NAMALWA (cell line): ENCODE data around the gene CD70.
"Not testable (repeated sequence)": the region's sequence is repeated elsewhere in the genome, so short reads cannot be mapped to it uniquely, and the experiment has no call there.

Source experiments
- DNase-seq: peaks from one replicate; pipeline ENCODE4 v3.0.0-alpha.2; 2015; ENCODE audit warnings: low spot score

Gene CD70, protein sequence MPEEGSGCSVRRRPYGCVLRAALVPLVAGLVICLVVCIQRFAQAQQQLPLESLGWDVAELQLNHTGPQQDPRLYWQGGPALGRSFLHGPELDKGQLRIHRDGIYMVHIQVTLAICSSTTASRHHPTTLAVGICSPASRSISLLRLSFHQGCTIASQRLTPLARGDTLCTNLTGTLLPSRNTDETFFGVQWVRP

DNA sequence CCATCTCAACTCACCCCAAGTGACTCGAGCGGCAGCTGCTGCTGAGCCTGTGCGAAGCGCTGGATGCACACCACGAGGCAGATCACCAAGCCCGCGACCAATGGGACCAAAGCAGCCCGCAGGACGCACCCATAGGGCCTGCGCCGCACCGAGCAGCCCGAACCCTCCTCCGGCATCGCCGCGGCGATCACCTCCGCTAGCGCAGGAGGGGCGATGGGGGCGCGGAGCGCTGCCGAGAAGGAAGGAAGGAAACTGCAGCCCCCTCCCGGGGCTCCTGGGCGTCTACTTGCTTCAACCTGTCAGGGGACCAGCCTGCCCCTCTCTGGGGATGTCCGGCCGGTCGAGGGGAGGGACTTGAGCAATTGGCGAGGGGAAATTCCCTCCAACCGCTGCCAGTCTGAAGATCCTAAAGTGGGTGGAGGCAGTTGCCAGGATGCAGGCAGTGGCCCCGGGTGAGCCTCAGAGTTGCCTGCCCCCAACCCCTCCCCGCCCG is at the start of gene CD70:
Gene CD70, minus strand, starts transcription at position 324 of the 493 bp plus-strand sequence. Its CDS starts 148 bp downstream, at position 176.
- peak; percentile 89 for DNase-seq

DNA sequence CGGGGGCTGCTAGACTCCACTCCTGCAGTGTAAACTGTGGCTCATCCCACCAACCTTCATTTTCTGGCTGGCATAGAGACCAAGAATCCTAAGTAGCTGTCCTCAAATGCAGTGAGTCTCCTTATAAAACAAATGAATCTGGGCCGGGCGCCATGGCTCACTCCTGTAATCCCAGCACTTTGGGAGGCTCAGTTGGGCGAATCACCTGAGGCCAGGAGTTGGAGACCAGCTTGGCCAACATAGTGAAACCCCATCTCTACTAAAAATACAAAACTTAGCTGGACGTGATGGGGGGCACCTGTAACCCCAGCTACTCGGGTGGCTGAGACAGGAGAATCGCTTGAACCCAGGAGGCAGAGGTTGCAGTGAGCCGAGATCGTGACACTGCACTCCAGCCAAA is 49.4 kb upstream of the CD70 start:
- not testable (repeated sequence) for DNase-seq

DNA sequence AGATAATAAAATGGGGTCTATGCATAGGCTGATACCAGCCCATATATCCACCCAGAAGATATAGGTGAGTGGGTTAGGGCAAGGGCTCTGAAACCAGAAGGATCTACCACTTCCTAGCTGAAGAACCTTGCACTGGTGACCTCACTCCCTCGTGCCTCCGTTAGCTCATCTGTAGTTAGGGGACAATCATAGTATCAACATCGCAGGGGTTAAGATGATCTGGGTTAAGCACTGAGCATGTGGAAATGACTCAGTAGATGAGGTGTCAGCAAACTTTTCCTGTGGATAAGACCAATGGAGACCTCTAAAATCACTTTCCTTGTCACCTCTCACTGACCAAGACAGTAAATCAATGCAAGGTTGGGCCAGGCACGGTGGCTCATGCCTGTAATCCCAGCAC is 48.5 kb upstream of the CD70 start:
- no peak for DNase-seq

DNA sequence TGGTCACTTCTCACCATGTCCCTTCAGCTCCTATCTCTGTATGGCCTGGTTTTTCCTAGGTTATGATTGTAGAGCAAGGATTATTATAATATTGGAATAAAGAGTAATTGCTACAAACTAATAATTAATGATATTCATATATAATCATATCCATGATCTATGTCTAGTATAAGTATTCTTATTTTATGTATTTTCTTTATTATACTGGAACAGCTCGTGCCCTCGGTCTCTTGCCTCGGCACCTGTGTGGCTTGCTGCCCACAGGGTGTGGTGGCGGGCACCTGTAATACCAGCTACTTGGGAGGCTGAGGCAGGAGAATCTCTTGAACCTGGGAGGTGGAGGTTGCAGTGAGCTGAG is 42.5 kb upstream of the CD70 start:
- not testable (repeated sequence) for DNase-seq

DNA sequence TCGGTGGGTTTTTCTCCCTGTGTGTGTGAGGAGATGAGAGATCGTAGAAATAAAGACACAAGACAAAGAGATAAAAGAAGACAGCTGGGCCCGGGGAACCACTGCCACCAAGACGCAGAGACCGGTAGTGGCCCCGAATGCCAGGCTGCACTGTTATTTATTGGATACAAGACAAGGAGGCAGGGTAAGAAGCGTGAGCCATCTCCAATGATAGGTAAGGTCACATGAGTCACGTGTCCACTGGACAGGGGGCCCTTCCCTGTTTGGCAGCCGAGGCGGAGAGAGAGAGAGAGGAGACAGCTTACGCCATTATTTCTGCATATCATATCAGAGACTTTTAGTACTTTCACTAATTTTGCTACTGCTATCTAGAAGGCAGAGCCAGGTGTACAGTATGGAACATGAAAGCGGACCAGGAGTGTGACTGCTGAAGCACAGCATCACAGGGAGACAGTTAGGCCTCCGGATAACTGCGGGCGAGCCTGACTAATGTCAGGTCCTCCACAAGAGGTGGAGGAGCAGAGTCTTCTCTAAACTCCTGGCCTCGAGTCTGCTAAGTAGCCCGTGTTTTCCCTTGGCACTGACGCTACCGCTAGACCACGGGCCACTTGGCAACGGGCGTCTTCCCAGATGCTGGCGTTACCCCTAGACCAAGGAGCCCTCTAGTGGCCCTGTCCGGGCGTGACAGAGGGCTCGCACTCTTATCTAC is 42.0 kb upstream of the CD70 start:
- DNase-seq: peak; percentile 77

DNA sequence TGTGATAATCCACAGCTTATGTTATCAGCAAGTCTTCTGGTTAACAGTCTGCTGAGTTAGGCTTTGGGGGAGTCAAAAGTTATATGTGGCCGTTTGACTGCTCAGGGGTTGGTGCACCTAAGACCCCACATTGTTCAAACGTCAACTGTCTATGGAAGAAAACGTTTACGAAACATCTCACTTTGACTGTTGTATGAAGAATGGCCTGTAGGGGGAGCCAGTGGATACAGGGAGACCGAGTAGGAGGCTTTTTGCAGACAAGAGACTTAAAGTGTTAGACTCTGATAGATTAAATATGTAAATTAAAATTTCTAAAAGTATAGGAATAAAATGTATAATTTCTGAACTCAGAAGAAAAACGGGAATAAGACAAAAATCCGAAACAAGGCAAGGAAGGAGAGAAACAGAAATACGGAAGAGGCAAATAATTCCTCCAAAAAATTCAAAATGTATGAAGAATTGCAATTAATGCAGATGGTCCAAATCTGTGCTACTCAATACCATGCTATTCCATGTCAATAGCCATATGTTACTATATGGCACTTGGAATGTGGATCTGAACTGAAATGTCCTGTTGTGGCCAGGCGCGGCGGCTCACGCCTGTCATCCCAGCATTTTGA is 41.2 kb upstream of the CD70 start:
- peak; percentile 93 for DNase-seq

DNA sequence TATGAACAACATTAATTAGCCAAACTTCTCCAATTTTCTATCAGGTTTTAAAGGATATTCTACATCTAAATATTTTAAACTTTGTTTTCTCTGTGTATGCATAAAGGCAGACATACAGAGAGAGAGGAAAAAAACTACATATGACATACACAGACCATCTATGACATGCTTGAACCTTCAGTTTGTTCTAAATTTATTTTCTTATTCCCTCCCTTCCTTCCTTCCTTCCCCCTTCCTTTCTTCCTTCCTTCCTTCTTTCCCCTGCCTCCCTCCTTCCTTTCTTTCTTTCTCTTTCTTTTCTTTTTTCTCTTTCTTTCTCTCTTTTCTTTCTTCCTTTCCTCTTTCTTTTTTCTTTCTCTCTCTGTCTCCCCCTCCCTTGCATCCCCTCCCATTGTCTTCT is 35.8 kb upstream of the CD70 start:
- DNase-seq: no peak

DNA sequence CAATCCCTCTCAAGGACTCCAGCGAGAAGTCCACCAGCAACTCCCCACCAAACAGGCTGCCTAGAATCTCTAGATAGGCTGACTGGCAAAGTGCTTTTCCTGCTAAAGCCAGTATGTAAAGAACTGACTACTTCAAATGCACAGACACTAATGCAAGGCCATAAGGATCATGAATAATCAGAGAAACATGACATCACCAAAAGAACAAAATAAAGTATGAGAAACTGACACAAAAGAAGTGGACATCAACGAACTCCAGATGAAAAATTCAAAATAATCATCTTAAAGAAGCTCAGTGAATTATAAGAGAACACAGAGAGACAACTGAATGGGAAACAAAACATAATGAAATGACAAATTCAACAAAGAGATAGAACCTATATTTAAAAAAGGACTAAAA is 26.4 kb upstream of the CD70 start:
- no peak for DNase-seq

DNA sequence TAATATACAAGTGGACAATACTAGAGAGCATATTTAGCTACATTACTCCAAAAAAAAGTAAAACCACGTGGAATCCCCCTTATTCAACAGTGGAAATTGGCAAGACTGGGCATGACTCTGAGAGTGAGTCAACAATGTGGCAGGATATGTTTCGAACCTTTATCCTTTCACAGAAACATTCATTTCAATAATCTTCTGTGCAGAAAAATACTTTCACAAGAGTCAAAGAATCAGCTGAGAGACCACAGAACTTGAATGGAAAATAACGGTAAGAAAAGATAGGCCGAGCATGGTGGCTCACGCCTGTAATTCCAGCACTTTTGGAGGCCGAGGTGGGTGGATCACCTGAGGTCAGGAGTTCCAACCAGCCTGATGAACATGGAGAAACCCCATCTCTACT is 25.1 kb upstream of the CD70 start:
- DNase-seq: no peak

DNA sequence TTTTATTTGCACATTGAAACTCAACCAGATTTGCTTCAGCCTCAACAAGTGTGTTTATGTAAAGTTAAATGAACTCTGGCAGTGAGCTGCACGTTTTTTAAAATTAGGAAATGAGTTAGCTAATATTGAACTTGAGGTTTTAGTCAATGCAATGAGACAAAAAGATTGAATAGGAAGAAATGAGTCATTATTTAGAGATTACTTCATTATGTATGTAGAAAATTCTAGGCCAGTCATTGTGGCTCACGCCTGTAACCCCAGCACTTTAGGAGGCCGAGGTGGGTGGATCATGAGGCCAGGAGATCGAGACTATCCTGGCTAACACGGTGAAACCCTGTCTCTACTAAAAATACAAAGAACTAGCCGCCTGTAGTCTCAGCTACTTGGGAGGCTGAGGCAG is 22.8 kb upstream of the CD70 start:
- no peak for DNase-seq

DNA sequence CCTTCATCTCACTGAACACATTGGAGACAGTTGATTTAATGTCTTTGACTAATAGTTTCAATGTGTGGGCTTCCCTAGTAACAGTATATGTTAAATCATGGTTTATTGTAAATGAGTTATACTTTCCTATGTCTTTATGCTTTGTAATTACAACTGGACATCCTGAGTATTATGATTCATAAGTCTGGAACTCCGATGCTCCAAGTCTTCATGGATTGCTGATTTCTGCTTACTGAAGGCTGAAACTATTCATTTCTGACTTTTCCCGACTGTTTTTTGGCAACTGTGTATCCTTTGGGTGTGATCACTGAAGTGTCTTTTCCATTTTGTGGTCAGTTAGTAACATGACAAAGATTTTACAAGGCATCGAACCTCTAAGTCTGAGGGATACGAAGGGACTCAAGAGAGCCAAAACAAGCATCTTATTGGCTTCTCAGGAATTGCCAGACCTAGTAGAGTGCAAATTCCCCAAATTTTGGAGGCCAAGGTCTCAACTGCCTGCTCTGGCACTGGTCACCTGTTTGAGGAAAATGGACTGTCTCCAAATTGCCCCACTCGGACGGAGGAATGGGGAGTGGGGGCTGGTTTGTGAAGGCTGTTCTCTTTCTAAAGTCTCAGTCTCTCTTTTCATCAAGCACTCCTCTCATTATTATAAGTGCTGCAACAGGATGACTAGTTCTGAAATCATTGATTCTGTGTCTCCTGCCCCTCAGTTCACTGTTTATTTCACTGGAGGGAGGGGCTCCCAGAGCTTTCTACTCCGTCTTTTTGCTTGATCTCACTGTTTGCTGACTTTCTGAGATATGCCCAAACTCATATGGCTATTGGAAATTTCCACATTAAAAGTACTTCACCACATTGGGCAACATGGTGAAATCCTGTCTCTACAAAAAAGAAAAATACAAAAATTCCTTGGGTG is 20.2 kb upstream of the CD70 start:
- DNase-seq: no peak

DNA sequence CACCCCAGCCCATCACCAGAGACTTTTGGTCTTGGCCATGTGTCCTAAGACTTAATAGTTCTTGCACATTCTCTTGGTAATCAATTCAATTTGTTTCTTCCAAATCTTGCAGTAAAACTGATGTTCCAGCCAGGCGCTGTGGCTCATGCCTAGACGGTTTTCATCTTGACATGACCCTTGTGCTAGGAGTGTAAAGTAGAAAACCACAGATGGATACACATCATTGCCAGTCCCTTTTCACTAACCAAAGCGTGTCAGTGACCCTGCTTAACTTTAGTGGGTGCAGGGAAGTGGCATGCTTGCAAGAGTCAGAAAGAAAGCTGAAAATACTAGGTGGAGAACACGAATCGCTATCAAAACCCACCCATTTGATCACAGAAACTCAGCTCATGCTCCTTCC is 18.0 kb upstream of the CD70 start:
- DNase-seq: no peak

DNA sequence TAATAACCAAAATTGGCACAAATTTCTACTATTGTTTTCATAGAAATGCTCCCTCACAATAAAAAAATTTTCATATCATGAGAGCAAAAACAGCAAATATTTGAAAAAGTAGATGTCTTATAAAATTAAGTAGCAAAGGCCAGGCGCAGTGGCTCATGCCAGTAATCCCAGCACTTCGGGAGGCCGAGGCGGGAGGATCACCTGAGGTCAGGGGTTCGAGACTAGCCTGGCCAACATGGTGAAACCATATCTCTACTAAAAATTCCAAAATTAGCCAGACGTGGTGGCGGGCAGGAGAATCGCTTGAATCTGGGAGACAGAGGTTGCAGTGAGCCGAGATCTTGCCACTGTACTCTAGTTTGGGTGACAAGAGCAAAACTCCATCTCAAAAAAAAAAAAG is 17.2 kb upstream of the CD70 start:
- not testable (repeated sequence) for DNase-seq

DNA sequence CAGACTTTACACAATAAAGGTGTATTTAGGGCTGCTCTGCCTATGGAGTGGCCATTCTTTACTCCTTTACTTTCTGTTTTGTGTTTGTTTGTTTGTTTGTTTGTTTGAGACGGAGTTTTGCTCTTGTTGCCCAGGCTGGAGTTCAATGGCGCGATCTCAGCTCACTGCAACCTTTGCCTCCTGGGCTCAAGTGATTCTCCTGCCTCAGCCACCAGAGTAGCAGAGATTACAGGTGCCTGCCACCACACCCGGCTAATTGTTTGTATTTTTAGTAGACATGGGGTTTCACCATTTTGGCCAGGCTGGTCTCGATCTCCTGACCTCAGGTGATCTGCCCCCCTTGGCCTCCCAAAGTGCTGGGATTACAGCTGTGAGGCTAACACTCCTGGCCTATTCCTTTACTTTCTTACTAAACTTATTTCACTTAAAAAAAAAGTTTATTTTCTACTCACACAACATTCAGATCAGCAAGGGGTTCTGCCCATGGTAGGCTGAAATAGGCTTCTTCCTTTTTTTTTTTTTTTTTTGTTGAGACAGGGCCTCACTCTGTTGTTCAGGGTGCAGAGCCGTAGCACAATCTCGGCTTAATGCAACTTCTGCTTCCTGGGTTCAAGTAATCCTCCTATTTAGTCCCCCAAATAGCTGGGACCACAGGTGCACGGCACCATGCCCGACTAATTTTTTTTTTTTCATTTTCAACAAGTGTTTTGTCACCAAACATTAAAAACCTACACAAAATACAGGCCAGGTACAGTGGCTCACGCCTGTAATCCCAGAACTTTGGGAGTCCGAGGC is 15.5 kb upstream of the CD70 start:
- not testable (repeated sequence) for DNase-seq

DNA sequence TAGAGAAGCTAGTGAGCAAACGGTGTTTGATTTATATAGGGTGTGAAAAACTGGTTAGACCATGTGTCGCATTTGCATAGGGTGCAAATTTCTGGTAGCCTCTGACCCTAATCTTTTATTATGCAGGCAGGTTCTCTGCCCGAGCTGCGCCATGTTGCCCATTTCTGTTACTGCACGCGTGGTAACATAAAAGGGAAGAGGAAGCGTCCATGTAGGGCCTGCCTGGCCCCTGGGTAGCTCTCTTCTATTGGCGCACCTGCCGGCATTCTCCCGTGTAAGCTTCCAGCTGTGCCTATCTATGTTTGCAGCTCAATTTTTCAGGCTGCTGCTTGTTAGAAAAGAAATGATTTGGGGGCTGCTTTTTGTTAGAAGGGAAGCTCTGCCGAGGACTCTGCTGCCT is 14.0 kb upstream of the CD70 start:
- DNase-seq: no peak

DNA sequence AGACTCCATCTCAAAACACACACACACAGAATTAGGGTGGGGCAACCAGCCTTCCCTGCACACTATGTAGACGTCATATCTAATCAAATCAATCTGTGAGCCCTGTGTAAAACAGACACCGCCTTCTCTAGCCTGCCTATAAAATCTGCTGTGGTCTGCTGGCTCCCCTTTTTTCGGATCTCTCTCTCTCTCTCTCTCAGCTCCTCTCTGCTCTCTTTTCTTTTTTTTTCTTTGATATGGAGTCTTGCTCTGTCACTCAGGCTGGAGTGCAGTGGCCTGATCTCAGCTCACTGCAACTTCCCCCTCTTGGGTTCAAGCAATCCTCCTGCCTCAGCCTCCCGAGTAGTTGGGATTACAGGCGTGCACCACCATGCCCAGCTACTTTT is 11.8 kb upstream of the CD70 start:
- DNase-seq: peak; percentile 37

DNA sequence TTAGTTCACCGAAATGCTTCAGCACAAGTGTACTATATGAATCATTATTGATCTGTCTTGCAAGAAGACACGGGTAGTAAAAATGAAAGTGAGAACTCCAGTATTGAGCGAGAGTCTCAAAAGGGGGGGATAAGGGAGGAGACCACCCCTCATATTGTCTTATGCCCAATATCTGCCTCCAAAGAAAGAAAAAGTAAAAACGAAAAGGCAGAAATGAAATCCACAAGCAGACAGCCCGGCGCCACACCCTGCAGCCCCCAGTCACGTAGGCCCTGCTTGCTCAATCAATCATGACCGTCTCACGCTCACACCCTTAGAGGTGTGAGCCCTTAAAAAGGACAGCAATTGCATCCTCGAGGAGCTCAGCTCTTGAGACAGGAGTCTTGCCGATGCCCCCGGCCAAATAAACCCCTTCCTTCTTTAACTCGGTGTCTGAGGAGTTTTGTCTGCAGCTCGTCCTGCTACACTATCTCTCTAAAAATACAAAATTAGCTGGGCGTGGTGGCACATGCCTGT is 10.6 kb upstream of the CD70 start:
- peak; percentile 82 for DNase-seq

DNA sequence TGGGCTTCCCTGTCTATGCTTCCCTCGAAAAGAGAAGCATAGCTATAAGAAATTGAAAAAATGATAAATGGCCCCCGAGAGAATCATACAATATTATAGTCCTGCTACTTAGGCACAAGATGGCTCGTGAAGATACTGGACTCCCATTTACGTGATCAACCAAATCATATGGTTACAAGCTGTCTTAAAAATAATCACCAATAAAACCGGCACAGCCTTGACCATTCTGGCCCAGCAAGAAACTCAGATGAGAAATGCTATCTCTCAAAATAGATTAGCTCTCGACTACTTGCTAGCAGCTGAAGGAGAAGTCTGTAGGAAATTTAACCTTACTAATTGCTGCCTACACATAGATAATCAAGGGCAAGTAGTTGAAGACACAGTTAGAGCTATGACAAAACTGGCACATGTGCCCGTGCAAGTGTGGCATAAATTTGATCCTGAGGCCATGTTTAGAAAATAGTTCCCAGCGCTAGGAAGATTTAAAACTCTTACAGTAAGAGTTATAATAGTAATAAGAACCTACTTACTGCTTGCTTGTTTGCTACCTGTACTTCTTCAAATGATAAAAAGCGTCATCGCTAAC is 10.1 kb upstream of the CD70 start:
- DNase-seq: peak; percentile 55

DNA sequence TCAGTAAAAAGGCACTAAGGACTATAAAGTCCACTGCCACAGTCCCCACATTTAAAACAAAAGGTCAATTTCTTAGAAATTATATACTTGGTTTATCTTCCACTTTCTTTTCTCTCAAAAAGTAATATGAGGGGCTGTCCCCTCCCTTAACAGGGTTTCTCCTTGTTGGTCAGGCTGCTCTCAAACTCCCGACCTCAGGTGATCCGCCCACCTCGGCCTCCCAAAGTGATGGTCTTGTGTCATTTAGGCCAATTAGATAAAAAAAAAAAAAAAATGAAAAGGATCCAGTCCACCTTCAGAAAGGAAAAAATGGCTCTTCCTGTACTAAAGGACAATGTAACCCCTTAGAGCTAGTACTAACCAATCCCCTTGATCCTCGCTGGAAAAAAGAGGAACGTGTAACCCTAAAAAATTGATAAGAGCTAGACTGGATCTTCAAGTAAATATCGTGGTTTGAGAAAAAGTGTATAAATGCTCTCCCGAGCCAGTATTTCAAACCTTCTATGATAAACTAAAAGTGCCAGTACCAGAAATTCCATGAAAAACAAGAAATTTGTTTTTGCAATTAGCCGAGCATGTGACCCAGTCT is 9.0 kb upstream of the CD70 start:
- no peak for DNase-seq

DNA sequence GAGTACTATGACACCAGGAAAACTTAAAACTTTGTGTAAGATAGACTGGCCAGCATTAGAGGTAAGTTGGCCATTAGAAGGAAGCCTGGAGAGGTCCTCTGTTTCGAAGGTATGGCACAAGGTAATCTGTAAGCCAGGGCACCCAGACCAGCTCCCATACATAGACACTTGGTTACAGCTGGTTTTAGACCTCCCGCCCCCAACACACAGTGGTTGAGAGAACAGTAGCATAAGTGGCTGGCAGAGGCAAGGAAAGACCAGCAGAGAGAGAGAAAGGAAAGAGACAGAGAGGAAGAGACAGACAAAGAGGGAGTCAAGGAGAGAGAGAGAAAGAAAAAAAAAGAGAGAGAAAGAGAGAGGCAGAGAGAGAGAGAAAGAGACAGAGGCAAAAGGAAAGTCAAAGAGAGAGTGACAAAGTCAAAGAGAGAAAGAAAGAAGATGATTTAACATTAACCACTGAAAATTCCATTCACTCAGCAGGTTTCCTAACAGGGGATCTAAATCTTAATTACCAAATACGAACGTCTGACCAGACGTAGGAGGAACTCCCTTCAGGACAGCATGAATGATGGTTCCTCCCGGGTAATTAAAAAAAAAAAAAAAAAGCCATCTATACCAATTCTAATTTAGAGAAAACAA is 7.4 kb upstream of the CD70 start:
- DNase-seq: not testable (repeated sequence)
